IPS-18c (cell line): ENCODE results near the gene PRPS1.
A peak's percentile ranks its signal among the peaks of the same experiment; 100 is the strongest.
"Not testable (repeated sequence)": the region's sequence is repeated elsewhere in the genome, so short reads cannot be mapped to it uniquely, and the experiment has no call there.

Experiments used
- H3K4me3 ChIP-seq: 2 replicates; pipeline ENCODE4 v1.7.0; 2013; ENCODE audit warnings: low read depth, mild to moderate bottlenecking, low read length, moderate library complexity; ENCODE audit not compliant: insufficient read depth
- H3K9me3 ChIP-seq: one replicate; pipeline ENCODE4 v1.6.1; 2013; ENCODE audit warnings: mild to moderate bottlenecking, low read length, moderate library complexity; ENCODE audit not compliant: control insufficient read depth, insufficient read depth

The PRPS1 gene

GRCh38 chrX:107627838-107628661 lies at the start of gene PRPS1:
Gene PRPS1 (plus strand): TSS chrX:107628510. CDS start chrX:107628629, 119 bp downstream.
- Histone ChIP-seq H3K4me3 (peak within 1 kb of the TSS; percentile 75), H3K9me3 (peaks cover 3% of the 10 kb centered on the region)

GRCh38 chrX:107579956-107580355 lies 48.4 kb upstream of the PRPS1 start:
- Histone ChIP-seq H3K9me3 (no peaks in the 10 kb centered on the region), H3K4me3 (no peak overlapping the region)

GRCh38 chrX:107581923-107582322 lies 46.4 kb upstream of the PRPS1 start:
- no peaks in the 10 kb centered on the region for H3K9me3 ChIP-seq
- H3K4me3 ChIP-seq = no peak overlapping the region

- no peaks in the 10 kb centered on the region for H3K9me3 ChIP-seq
- H3K4me3 ChIP-seq = no peak overlapping the region
Observed at GRCh38 chrX:107589243-107589642, 39.1 kb upstream of the PRPS1 start.

- H3K9me3 ChIP-seq = no peaks in the 10 kb centered on the region
Observed at GRCh38 chrX:107596651-107597050, 31.7 kb upstream of the PRPS1 start.

GRCh38 chrX:107597264-107597663 lies 31.0 kb upstream of the PRPS1 start:
- Histone ChIP-seq H3K4me3 (no peak overlapping the region), H3K9me3 (no peaks in the 10 kb centered on the region)

More at GRCh38 chrX:107596651-107597050, 31.7 kb upstream of the PRPS1 start:
- no peak overlapping the region for H3K4me3 ChIP-seq

- Histone ChIP-seq H3K9me3 (no peaks in the 10 kb centered on the region), H3K4me3 (no peak overlapping the region)
Observed at GRCh38 chrX:107597791-107598190, 30.5 kb upstream of the PRPS1 start.

GRCh38 chrX:107599450-107599861 lies 28.9 kb upstream of the PRPS1 start:
- Histone ChIP-seq H3K4me3 (no peak overlapping the region), H3K9me3 (no peaks in the 10 kb centered on the region)

- Histone ChIP-seq H3K9me3 (no peaks in the 10 kb centered on the region), H3K4me3 (no peak overlapping the region)
Observed at GRCh38 chrX:107600366-107600765, 27.9 kb upstream of the PRPS1 start.

GRCh38 chrX:107601326-107601725 lies 27.0 kb upstream of the PRPS1 start:
- H3K4me3 ChIP-seq = no peak overlapping the region
- H3K9me3 ChIP-seq = no peaks in the 10 kb centered on the region

- Histone ChIP-seq H3K9me3 (no peaks in the 10 kb centered on the region), H3K4me3 (no peak overlapping the region)
Observed at GRCh38 chrX:107601759-107602158, 26.6 kb upstream of the PRPS1 start.

- H3K9me3 ChIP-seq = no peaks in the 10 kb centered on the region
- no peak overlapping the region for H3K4me3 ChIP-seq
Observed at GRCh38 chrX:107602694-107603239, 25.5 kb upstream of the PRPS1 start.

GRCh38 chrX:107603429-107604159 lies 24.7 kb upstream of the PRPS1 start:
- H3K9me3 ChIP-seq = no peaks in the 10 kb centered on the region
- no peak overlapping the region for H3K4me3 ChIP-seq

- not testable (repeated sequence) for H3K4me3 ChIP-seq
Observed at GRCh38 chrX:107609061-107609460, 19.2 kb upstream of the PRPS1 start.

GRCh38 chrX:107610667-107611066 lies 17.6 kb upstream of the PRPS1 start:
- Histone ChIP-seq H3K9me3 (no peaks in the 10 kb centered on the region), H3K4me3 (no peak overlapping the region)

More at GRCh38 chrX:107609061-107609460, 19.2 kb upstream of the PRPS1 start:
- not testable (repeated sequence) for H3K9me3 ChIP-seq

GRCh38 chrX:107619885-107620322 lies 8.4 kb upstream of the PRPS1 start:
- H3K4me3 ChIP-seq = no peak overlapping the region
- no peaks in the 10 kb centered on the region for H3K9me3 ChIP-seq

- no peak overlapping the region for H3K4me3 ChIP-seq
- peaks cover 3% of the 10 kb centered on the region for H3K9me3 ChIP-seq
Observed at GRCh38 chrX:107624893-107625292, 3.4 kb upstream of the PRPS1 start.

GRCh38 chrX:107625739-107626138 lies 2.6 kb upstream of the PRPS1 start:
- Histone ChIP-seq H3K9me3 (peaks cover 3% of the 10 kb centered on the region), H3K4me3 (no peak overlapping the region)
